Neuronal stem cell (in vitro differentiated cells): ENCODE results near the gene CNTN5.

Source experiments
- DNase-seq: peaks from one replicate; pipeline ENCODE4 v3.0.0-alpha.2; 2013; ENCODE audit warnings: low spot score
- H2AFZ ChIP-seq: one replicate; pipeline ENCODE4 v1.6.1; 2013; ENCODE audit warnings: mild to moderate bottlenecking, low read length, inconsistent platforms
- H2AK5ac ChIP-seq: 2 replicates; pipeline ENCODE4 v1.6.1; 2013; ENCODE audit warnings: low read depth, mild to moderate bottlenecking, inconsistent platforms, low read length, moderate library complexity, mixed read lengths
- H2BK120ac ChIP-seq: 2 replicates; pipeline ENCODE4 v1.6.1; 2013; ENCODE audit warnings: low read depth, mild to moderate bottlenecking, inconsistent platforms, low read length, moderate library complexity, mixed read lengths
- H2BK12ac ChIP-seq: one replicate; pipeline ENCODE4 v1.6.1; 2013; ENCODE audit warnings: low read length, inconsistent platforms
- H2BK15ac ChIP-seq: 2 replicates; pipeline ENCODE4 v1.6.1; 2013; ENCODE audit warnings: mild to moderate bottlenecking, low read length, inconsistent platforms, mixed read lengths
- H2BK5ac ChIP-seq: one replicate; pipeline ENCODE4 v1.6.1; 2013; ENCODE audit warnings: inconsistent platforms, mild to moderate bottlenecking, low read length, moderate library complexity
- H3K14ac ChIP-seq: one replicate; pipeline ENCODE4 v1.6.1; 2013; ENCODE audit warnings: low read length, inconsistent platforms
- H3K18ac ChIP-seq: 2 replicates; pipeline ENCODE4 v1.6.1; 2013; ENCODE audit warnings: low read length, inconsistent platforms
- H3K23ac ChIP-seq: 2 replicates; pipeline ENCODE4 v1.6.1; 2013; ENCODE audit warnings: low read depth, mild to moderate bottlenecking, mixed read lengths, low read length, inconsistent platforms; ENCODE audit not compliant: poor library complexity
- H3K27ac ChIP-seq: replicated peaks from 3 replicates; pipeline ENCODE4 v1.5.1; 2013; ENCODE audit warnings: low read length, inconsistent platforms
- H3K27me3 ChIP-seq, 3 experiments: 2 replicates each; pipeline ENCODE4 v1.6.1; 2013; ENCODE audit warnings: low read length in 3 of 3, mild to moderate bottlenecking in 2 of 3, inconsistent platforms in 1 of 3, low read depth in 1 of 3, mixed read lengths in 1 of 3, moderate library complexity in 1 of 3; ENCODE audit not compliant: control insufficient read depth in 3 of 3, insufficient read depth in 3 of 3
- H3K36me3 ChIP-seq, 2 donors: replicated peaks in 1 of 2; 2 replicates each; pipeline ENCODE4 v1.6.1; 2013; ENCODE audit warnings: low read length in 2 of 2; ENCODE audit not compliant: control insufficient read depth in 2 of 2, insufficient read depth in 2 of 2
- H3K4ac ChIP-seq: 2 replicates; pipeline ENCODE4 v1.6.1; 2013; ENCODE audit warnings: inconsistent platforms, mild to moderate bottlenecking, low read length, moderate library complexity
- H3K4me1 ChIP-seq, 2 donors: 1 replicate in 1 of 2; 2 replicates in 1 of 2; pipeline ENCODE4 v1.6.1; 2013; ENCODE audit warnings: low read length in 2 of 2, low read depth in 1 of 2; ENCODE audit not compliant: control insufficient read depth in 2 of 2, insufficient read depth in 1 of 2
- H3K4me2 ChIP-seq: one replicate; pipeline ENCODE4 v1.6.1; 2013; ENCODE audit warnings: mild to moderate bottlenecking, low read length, inconsistent platforms; ENCODE audit not compliant: insufficient read depth, poor library complexity, severe bottlenecking
- H3K4me3 ChIP-seq, 2 donors: 2 replicates each; pipeline ENCODE4 v1.5.1; 2013; ENCODE audit warnings: low read length in 2 of 2, mild to moderate bottlenecking in 2 of 2, inconsistent platforms in 1 of 2, moderate library complexity in 1 of 2
- H3K79me1 ChIP-seq: one replicate; pipeline ENCODE4 v1.6.1; 2013; ENCODE audit warnings: low read depth, mild to moderate bottlenecking, inconsistent platforms, low read length, moderate library complexity
- H3K9ac ChIP-seq: one replicate; pipeline ENCODE4 v1.6.1; 2013; ENCODE audit warnings: mild to moderate bottlenecking, low read depth, low read length, inconsistent platforms; ENCODE audit not compliant: poor library complexity
- H3K9me3 ChIP-seq, 2 donors: replicated peaks in 1 of 2; 2 replicates each; pipeline versions ENCODE3 to v1.6.1; 2013; ENCODE audit warnings: low read length in 2 of 2, mild to moderate bottlenecking in 2 of 2, inconsistent platforms in 1 of 2, low read depth in 1 of 2, mixed read lengths in 1 of 2, moderate library complexity in 1 of 2; ENCODE audit not compliant: control insufficient read depth in 2 of 2, insufficient read depth in 1 of 2
- H4K8ac ChIP-seq: one replicate; pipeline ENCODE4 v1.6.1; 2013; ENCODE audit warnings: low read depth, mild to moderate bottlenecking, inconsistent platforms, low read length, moderate library complexity
- H4K91ac ChIP-seq: one replicate; pipeline ENCODE4 v1.6.1; 2013; ENCODE audit warnings: low read length, low read depth, mild to moderate bottlenecking, inconsistent platforms; ENCODE audit not compliant: poor library complexity
- WGBS, 2 donors: extraction: QIAGEN DNeasy Blood & Tissue Kit; methylation state at CpG; one replicate each; pipeline ENCODE4 v1.1.7; 2013; ENCODE audit warnings: missing lambda C conversion rate in 2 of 2, mixed read lengths in 1 of 2; ENCODE audit not compliant: insufficient read length in 2 of 2, insufficient replicate concordance in 1 of 2; ENCODE audit errors: extremely low coverage in 2 of 2; 5-methylcytosine and 5-hydroxymethylcytosine counted together

CNTN5 gene

GRCh38 chr11:99311870-99312269 is 291.1 kb downstream of the CNTN5 start:
- Histone ChIP-seq H3K4me1 (no peaks in the 10 kb centered on the region), H3K18ac (no peak overlapping the region), H3K9me3 (no peaks in the 10 kb centered on the region)

GRCh38 chr11:99316776-99317520 is 296.2 kb downstream of the CNTN5 start:
- no peak overlapping the region for H2BK15ac ChIP-seq
- H4K8ac ChIP-seq = no peak overlapping the region
- no peak overlapping the region for H2BK12ac ChIP-seq
- H3K4me1 ChIP-seq = no peaks in the 10 kb centered on the region
- no peaks in the 10 kb centered on the region for H3K36me3 ChIP-seq
- H3K4me3 ChIP-seq = no peak overlapping the region
- H3K27ac ChIP-seq = no peak overlapping the region
- no peak overlapping the region for H3K4ac ChIP-seq
- no peak overlapping the region for H2AK5ac ChIP-seq
- no peaks in the 10 kb centered on the region for H3K79me1 ChIP-seq
- H3K4me2 ChIP-seq = no peak overlapping the region
- no peak for DNase-seq
- H4K91ac ChIP-seq = no peak overlapping the region
- H3K27me3 ChIP-seq = no peaks in the 10 kb centered on the region
- H3K14ac ChIP-seq = no peak overlapping the region
- H2BK120ac ChIP-seq = no peak overlapping the region
- H3K18ac ChIP-seq = no peak overlapping the region
- no peaks in the 10 kb centered on the region for H3K9me3 ChIP-seq
- H2AFZ ChIP-seq = no peak overlapping the region
- no CpG with 5 or more reads among the region's 13 CpGs for WGBS, 2 donors
- no peak overlapping the region for H3K9ac ChIP-seq
- no peak overlapping the region for H3K23ac ChIP-seq
- H2BK5ac ChIP-seq = no peak overlapping the region

More at GRCh38 chr11:99311870-99312269, 291.1 kb downstream of the CNTN5 start:
- no CpG with 5 or more reads among the region's 1 CpG for WGBS, 2 donors
- Histone ChIP-seq H3K23ac (no peak overlapping the region), H3K9ac (no peak overlapping the region), H3K4me2 (no peak overlapping the region), H3K4me3 (no peak overlapping the region), H2AK5ac (no peak overlapping the region), H2BK120ac (no peak overlapping the region), H3K14ac (no peak overlapping the region), H4K8ac (no peak overlapping the region), H2BK5ac (no peak overlapping the region), H3K27ac (no peak overlapping the region), H3K79me1 (no peaks in the 10 kb centered on the region), H2AFZ (no peak overlapping the region), H2BK15ac (no peak overlapping the region), H3K36me3 (no peaks in the 10 kb centered on the region), H3K4ac (no peak overlapping the region), H2BK12ac (no peak overlapping the region), H4K91ac (no peak overlapping the region), H3K27me3 (no peaks in the 10 kb centered on the region)
- DNase-seq = no peak

GRCh38 chr11:99320769-99321290 is 300.1 kb downstream of the CNTN5 start:
- Histone ChIP-seq H3K79me1 (no peaks in the 10 kb centered on the region), H2BK5ac (no peak overlapping the region), H3K4me1 (no peaks in the 10 kb centered on the region), H2BK120ac (no peak overlapping the region), H3K27ac (no peak overlapping the region), H2AK5ac (no peak overlapping the region), H3K4ac (no peak overlapping the region), H3K36me3 (no peaks in the 10 kb centered on the region), H3K9me3 (no peaks in the 10 kb centered on the region), H3K14ac (no peak overlapping the region), H3K27me3 (no peaks in the 10 kb centered on the region), H3K9ac (no peak overlapping the region), H2BK15ac (no peak overlapping the region), H4K91ac (no peak overlapping the region), H3K23ac (no peak overlapping the region), H4K8ac (no peak overlapping the region), H3K18ac (no peak overlapping the region), H2AFZ (no peak overlapping the region), H3K4me2 (no peak overlapping the region), H2BK12ac (no peak overlapping the region), H3K4me3 (no peak overlapping the region)
- no CpG with 5 or more reads among the region's 4 CpGs for WGBS, 2 donors
- no peak for DNase-seq

GRCh38 chr11:99325847-99326246 is 305.1 kb downstream of the CNTN5 start:
- DNase-seq = no peak
- no peak overlapping the region for H4K91ac ChIP-seq
- H3K79me1 ChIP-seq = no peaks in the 10 kb centered on the region
- H3K4ac ChIP-seq = no peak overlapping the region
- no peaks in the 10 kb centered on the region for H3K27me3 ChIP-seq
- no peak overlapping the region for H2BK120ac ChIP-seq
- no peak overlapping the region for H2AK5ac ChIP-seq
- H3K4me1 ChIP-seq = no peaks in the 10 kb centered on the region
- H4K8ac ChIP-seq = no peak overlapping the region
- no peaks in the 10 kb centered on the region for H3K36me3 ChIP-seq
- H2BK5ac ChIP-seq = no peak overlapping the region
- no peak overlapping the region for H3K27ac ChIP-seq
- no peak overlapping the region for H2BK15ac ChIP-seq
- no peak overlapping the region for H3K4me2 ChIP-seq
- peak overlapping the region; percentile 56 for H2AFZ ChIP-seq
- H3K14ac ChIP-seq = no peak overlapping the region
- no peak overlapping the region for H3K23ac ChIP-seq
- WGBS, 2 donors = no CpG with 5 or more reads among the region's 8 CpGs
- H3K4me3 ChIP-seq = no peak overlapping the region
- H2BK12ac ChIP-seq = no peak overlapping the region
- no peaks in the 10 kb centered on the region for H3K9me3 ChIP-seq
- no peak overlapping the region for H3K9ac ChIP-seq
- H3K18ac ChIP-seq = no peak overlapping the region
